NCI-H524 treated with DMSO at 0.1 percent for 48 hours (cell line): ENCODE data around the gene TMEM86B.
"Not testable (repeated sequence)": the region's sequence is repeated elsewhere in the genome, so short reads cannot be mapped to it uniquely, and the experiment has no call there.

Source experiments
- DNase-seq: peaks from one replicate; lab custom pipeline; 2025; lab: John Stamatoyannopoulos, UW

Gene TMEM86B

DNA sequence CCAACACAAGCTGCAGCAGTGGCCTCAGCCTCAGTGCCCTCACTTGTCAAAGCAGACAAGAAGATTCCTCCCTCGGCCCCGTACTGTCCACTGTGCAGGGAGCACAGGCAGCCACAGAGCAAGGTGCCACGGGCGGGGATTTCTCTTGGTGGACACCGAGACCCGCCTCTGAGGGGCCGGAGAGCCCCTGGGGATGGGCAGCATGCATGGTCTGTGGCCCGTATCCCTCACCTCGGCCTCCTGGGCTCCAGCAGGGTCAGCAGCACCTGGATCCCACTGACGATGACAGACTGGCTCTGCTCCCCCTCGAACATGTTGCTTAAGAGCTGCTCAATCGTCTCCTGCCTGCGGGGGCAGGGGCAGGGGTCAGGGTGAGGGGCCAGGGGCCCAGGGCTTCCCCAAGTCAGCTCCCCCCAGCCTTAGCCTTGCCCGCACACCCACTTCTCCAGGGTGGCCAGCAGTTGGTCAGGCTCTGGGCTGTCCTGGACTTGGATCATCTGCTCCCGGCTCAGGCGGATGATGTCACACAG lies 13.4 kb upstream of the TMEM86B start:
- no peak for DNase-seq

DNA sequence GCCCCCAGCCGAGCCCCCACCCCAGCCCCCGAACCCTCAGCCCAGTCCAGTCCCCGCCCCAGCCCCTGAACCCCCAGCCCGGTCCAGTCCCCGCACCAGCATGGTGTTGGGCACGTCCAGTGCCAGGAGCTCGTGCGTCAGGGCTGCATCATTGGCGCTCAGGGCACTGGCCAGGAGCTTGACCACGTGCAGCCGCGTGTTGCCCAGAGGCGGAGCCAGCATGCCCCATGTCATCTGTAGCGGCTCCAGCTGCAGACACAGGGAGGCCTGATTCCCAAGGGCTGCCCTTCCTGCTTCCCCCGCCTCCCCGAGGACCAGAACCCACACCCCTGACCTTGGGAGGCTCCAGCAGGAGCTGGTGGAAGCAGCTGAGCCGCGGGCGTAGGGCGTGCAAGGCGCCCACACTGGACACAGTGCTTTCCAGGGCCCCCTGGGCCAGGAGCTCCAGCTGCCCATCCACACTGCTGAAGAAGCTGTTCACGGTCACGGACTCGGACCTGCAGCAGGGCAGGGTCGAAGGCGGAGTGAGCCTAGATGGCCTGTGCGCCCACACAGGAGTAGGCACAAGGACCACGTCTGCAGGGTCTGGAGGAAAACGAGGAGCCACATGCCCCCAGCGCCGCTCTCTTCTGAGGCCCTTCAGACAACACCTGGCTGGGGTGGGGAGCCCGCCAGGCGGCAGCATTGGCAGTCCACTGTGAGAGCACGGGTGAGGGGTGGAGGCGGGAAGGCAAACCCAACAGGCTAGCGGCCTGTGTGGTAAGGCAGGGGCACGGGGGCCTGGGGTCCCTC lies 12.8 kb upstream of the TMEM86B start:
- DNase-seq = no peak

DNA sequence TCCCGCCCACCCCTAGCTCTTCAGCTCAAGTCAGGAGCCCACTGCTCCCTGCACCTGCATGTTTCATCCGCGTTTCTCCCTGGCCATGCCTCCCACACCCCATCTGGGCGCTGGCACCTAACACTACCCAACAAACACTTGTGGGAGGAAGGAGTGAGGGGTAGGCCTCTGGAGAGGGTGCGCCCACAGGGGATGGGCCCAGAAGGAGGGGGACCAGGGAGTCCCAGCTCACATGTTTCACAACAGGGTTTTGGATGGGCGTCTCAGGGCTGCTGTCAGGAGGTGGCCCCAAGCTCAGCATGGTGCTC lies 12.1 kb upstream of the TMEM86B start:
- DNase-seq = no peak

DNA sequence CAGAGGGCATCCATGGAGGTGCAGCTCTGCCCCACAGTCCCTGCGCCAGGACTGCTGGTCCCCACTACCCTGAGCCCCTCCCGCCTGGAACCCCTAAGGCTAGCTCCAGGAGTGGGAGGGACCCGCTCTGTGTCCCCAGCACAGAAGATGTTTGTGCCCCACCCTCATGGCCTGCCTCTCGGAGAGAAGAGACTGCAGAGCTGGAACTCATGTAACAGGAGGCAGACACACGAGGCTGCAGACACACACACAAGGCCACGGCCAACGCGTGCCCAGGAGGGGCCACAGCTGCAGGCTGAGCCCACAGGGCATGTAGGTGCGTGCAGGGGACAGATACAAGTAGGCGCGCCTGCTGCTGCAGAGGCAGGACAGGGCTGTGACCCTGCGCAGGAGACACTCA lies 10.4 kb upstream of the TMEM86B start:
- no peak for DNase-seq

DNA sequence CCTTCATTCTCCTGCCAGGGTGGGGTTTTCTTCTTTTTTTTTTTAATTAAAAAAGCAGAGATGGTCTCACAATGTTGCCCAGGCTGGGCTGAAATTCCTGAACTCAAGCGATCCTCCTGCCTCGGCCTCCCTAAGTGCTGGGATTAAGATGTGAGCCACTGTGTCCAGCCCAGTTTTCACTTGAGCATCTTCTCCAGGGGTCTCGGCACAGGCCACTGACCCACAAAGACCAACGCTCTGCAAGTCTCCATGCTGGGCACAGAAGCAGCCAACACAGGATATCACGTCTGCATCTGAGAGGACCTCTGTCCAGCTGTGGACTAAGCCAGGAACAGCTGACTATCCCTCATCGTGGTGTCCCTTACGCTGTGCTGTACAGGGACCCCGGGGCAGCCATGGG lies 9.5 kb upstream of the TMEM86B start:
- no peak for DNase-seq

DNA sequence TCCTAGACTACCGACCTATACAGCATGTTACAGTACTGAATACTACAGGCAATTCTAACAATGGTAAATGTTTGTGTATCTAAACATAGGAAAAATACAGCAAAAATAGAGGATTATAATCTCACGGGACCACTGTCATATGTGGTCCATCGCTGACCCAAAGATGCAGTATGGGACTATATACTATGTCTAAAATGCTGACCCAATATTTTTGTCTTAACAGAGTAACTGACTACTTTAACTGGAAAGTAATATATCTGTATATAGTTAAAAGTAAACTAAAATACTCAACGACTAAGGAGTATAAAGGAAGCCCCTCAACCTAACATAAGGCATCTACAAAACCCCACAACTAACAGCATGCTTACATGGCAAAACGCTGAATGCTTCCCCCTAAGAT lies 4.4 kb upstream of the TMEM86B start:
- DNase-seq = no peak

DNA sequence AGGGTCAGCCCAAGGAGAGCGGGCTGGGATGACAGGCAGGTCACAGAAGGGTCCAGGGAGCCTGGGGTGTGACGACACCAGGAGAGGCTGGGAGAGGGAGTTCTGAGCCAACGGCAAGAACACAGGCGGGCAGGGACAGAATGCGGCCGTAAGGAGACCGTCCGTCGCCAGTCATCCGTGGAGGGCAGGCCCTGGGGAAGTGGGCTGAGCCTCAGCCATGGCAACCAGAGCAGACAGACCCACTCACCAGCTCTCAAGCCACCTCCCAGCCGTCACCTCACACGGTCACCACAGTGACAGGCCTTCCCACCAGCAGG lies 3.7 kb upstream of the TMEM86B start:
- no peak for DNase-seq

DNA sequence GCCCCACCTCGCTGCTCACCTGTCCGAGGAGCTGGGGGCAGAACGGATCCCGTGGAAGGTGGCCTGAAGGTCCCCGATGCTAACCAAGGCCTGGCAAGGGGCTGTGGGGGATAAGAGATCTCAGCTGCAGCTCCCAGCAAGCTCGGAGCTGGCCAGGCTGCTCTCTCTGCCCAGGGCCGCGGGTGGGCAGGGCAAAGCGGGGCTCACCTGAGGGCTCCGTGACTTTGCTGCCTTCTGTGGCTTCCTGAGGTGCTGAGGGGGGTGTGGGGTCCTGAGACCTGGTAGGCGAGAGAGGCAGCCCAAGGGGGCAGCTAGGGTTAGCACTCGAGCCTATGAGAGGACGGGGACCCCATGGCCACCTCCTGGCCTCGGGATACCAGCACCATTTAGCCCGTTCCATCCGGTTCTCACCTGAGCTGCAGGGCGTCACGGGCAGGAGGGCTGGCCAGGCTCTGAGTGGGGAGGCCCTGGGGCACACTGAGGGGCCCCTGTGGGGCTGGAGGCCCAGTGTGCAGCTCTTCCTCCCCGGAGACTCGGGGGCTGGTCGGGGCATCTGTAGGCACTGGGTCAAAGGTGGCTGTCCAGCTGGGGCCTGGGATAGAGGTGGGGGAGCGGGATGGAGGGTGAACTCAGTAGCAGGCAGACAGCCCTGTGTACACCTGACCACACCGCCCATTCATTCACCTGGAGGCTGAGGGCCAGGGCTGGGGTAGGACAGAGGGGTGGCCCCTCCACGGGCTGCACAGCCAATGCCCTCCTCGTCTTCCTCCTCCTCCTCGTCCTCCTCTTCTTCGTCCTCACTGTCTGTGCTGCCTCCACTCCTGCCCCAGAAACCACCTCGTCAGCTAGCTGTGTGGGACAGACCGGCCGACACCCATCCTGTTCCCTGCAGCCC lies 3.1 kb upstream of the TMEM86B start:
- DNase-seq = no peak

DNA sequence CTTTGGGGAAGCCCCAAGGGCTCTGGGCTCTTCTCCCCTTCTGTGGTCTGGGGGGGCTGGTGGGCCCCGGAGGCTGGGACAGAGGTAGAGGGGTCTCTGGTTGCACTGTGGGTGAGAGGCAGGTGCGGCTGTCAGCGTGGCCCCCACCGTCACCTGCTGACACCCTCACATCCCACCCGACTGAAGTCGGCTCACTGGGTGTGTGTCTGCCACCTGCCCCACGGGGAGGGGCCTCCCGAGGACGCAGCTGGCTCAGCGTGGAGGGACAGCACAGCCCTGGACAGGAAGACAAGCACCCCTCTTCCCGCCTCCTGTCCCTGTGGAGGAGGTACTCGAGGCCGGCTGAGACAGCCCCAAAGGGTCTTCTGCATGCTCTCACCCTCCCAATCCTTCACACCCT lies 2.2 kb upstream of the TMEM86B start:
- no peak for DNase-seq

DNA sequence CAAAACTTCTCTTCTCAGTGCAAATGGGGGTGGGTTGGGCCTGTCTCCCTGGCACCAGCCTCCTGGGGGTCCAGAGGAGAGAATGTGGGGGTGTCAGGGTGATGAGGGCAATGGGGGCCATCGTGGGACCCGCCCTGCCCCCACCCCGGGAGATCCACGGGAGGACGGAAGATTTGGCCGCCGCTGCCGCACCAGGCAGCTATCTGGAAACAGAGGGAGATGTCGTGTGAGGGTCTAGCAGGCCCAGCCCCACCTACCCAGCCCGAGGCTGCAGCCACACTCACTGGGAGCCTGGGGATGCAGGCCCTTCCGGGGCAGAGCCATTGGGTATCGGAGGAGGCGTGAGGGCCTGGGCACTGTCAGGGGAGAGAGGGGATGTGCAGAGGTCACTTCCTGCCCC lies 1.8 kb upstream of the TMEM86B start:
- no peak for DNase-seq

DNA sequence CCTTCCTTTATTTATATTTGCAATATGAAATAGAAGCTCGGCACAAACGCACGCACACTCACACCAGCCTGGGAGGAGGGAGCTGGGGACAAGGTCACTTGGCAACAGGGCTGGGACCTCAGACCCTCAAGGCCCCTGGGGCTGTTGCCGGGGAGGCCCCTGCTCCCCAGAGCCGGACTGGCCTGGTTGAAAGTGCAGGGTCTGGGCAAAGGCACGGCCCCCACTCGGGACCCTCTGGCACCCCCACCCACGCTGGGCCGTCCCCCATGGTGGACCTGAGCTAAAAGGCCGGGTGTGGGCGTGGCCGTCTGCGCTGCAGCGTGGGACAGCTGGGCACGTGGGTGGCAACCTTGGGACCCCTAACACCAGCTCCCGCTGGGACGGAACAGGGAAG lies 1.2 kb upstream of the TMEM86B start:
- no peak for DNase-seq

DNA sequence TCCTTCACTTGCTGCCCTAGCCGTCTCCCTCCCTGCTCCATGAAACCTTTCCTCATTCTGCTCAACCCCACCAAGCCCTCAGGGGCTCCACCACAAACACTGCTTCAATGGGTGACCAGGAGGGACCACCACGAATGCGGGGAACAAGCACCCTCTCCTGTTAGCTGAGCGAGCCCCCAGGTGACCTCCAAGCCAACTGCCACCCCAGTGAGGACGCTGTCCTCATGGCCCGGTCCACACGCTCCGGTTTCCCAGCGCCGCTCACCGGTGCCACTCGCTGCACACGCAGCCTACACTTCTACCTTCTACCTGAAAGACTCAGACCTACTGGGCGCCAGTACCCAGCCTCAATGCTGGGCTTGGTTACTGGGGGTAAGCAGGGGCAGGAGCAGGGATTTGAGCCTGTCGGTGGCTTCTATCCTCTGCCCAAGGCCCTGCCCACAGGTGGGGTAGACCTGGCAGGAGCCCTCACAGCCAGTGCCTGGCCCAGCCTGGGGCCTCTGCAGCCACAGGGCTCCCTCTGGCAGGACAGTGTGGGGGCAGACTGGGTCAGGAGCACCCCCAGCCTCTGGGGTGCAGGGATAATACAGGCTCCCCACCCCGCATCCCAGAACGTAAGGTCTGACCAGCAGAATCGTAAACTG lies 704 bp upstream of the TMEM86B start:
- no peak for DNase-seq

DNA sequence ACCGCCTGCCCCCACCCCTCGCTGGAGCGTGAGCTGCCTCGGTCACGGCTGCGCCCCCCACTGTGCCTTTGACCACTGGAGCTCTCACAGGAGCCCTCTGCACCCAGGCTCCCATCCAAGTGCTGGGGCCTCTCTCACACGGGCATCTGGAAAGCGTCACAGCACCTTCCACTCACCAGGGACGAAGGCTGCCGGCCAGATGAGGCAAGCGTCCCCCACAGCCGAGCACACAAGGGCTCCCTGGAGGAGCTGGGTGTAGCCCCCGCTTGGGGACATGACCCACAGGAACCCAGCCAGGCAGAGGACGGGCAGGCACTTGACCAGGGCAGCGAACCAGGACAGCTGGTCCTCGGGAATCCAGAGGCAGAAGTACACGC lies 560 bp downstream of the TMEM86B start:
- no peak for DNase-seq

DNA sequence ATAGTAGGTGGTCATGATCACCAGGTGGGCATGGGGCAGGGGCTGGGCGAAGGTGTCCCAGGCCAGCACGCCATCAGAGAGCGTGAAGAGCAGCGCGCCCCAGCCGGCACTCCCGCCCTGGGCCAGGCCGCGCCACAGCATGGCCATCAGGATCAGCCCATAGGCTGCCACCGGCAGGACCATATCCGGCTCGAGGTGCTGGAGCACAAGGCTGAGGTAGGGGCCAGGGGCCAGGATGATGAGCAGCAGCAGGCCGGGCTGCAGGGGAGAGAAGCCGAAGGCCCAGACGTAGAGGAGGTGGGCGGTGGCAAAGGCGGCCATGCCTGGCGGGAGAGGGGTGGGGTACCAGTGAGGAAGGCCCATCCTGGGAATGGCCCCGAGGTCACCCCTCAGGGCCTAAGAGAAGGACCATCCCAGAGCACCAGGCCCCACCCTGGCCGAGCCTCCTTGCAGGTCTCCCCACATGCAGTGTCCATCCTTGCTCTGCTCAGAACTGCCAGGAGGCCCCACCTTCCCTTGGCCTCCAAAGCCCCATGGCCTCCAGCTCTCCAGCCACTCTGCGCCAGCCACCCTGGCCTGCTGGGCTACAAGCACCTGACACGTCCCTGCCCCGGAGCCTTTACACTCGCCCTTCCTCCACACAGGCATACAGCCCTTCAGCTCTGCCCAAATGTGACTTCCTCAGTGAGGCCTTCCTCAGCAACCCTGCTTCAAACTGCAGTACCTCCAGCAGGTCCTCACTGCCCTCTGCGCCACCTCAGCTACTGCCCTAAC lies 1.1 kb downstream of the TMEM86B start:
- DNase-seq = no peak

DNA sequence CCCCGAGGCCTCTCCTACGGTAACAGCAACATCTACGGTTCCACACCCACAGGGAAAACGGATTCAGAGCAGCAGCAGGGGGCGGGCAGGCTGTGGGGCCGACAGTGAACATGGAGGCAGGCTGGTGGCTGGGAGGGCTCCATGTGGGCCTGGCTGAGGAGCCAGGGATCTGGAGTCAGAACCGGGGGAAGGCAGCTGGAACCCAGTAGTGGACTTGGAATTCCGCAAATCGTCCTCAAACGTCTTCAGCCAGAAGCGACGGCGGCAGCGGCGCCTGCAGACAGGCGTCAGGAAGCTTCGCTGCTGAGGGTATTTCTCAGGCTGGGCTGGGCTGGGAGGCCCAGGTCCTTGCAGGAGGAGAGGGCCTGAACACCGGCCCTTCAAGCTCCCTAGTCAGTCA lies 1.8 kb downstream of the TMEM86B start:
- no peak for DNase-seq

DNA sequence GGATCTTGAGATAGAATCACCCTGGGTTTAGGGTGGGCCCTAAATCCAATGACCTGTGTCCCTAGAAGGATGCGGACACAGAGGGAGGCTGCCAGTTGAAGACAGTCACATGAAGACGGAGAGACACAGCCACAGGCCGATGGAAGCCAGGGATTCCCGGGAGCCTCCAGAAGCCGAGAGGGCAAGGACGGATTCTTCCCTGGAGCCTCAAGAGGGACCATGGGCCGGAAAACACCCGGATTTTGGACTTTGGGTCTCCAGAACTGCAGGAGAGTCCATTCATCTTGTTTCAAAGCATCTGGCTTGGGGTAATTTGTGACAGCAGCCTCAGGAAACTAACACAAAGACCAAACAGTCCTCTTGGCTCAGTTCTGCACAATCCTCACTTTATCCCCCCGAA lies 2.3 kb downstream of the TMEM86B start:
- DNase-seq = no peak

DNA sequence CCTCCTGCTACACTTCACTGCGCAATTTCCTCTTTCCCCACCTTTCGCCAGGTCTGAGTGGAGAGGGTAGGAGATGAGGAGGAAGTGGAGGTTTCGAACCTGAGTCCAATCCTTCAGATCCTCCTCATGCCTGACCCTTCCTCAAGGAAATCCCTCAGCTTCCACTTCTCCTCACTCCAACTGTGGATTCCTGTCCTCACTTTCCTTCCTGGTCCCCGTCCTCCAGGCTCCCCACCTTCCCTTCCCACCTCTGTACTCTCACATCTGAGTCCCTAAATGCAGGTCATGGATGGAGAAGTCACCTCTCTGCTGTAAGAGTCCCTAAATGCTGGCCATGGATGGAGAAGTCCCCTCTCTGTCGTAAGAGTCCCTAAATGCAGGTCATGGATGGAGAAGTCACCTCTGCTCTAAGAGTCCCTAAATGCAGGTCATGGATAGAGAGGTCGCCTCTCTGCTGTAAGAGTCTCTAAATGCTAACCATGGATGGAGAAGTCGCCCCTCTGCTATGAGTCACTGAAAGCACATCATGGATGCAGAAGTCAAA lies 3.1 kb downstream of the TMEM86B start:
- no peak for DNase-seq

DNA sequence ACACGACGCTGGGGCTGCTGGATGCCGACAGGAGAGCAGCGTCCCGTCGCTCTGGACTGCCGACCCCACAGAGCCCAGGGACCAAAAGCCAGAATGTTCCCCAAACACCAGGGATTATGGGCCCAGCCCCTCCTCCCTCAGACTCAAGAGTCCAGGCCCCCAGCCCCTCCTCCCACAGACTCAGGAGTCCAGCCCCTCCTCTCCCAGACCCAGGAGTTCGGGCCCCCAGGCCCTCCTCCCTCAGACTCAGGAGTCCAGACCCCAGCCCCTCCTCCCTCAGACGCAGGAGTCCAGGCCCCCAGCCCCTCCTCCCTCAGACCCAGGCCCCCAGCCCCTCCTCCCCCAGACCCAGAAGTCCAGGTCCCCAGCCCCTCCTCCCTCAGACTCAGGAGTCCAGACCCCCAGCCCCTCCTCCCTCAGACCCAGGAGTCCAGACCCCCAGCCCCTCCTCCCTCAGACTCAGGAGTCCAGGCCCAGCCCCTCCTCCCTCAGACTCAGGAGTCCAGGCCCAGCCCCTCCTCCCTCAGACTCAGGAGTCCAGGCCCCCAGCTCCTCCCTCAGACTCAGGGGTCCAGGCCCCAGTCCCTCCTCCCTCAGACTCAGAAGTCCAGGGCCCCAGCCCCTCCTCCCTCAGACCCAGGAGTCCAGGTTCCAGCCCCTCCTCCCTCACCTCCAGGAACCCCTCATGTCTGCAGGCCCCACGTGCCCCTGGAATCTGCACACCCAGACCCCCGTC lies 3.7 kb downstream of the TMEM86B start:
- DNase-seq = not testable (repeated sequence)

DNA sequence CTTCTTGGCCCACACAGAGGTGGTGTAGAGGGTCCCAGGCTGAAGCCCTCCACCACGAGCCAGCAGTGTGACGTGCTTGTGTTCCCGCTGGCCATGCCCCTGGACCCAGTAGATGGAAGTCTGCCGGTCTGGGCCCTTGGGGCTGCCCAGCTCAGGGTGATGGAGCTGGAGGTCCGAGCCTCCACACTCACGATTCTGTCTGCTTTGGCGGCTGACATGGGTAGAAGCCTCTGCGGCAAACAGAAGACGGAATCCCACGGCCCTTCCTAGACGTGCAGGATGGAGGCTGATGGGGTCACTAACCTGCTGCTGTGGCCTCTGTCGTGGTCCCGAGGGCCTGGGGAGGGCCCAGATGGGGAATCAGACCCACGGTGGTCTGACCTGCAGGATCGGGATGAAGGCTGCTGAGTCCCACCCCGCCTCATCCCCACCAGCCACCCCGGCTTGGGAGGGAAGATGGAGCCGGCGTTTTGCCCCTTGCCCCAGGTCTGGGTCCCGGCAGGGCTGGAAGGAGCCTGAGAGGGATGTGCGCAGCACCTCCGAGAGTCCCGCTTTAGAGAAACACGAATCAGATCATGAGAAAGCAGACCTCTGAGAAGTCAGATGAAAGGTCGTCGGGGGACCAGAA lies 4.4 kb downstream of the TMEM86B start:
- DNase-seq = no peak

DNA sequence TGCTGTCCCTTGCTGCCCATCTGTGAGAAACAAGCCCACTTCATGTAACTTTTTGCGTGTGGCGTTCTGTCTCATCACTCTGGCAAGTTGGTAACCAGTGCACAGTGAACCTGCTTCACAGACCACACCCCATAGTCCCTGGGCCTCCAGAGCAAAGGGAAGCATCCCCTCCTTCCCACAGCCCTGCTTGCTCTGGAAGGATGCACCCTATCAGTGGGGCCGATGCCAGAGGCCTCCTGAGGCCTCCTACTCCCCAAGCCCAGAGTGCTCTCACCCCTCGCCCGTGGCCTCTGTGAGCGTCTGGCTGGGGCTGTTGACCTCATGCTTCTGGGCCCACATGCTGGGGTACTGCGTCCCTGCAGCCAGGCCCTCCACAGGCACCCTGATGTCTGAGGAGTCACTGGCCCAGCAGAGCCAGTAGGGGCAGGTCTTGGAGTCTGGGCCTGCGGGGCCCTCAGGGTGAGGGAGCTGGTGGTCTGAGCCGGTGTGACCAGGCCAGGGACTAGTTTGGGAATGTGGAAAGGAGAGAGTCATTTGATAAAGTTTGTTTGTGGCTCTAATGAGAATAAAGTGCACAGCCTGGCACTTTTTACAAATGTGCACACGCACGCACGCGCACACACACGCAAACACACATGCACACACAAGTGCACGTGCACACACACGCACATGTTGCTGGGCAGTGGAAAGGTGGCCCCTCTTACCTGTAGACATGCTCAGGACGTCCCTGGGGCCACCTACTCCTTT lies 5.1 kb downstream of the TMEM86B start:
- no peak for DNase-seq
